Fibroblast of skin of right biceps (primary cell): Measurements from ENCODE around the gene ZNF536.
"Not testable (repeated sequence)": the region's sequence is repeated elsewhere in the genome, so short reads cannot be mapped to it uniquely, and the experiment has no call there.

Experiments
- DNase-seq: peaks from one replicate; pipeline ENCODE4 v3.0.0-alpha.2; 2013

The ZNF536 gene

DNA sequence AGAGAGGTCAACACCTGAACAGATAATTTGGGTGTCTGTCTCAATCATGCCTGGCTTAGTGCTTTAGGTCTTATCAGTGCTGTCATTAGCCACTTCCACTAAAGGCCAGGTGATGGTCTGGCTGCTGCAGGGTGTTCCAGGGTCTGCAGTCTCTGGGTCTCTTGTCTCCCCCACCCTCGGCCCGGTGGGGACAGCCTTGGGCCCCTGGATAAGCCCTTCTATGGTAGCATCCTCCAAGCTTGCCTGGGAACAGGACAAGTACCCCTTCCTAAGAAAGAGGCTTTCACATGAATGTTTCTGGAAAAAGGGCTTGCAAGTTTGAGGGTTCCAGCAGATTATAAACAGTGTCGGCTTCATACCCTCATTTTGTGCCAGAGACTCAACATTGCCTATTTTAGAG lies 29.3 kb upstream of the ZNF536 start:
- DNase-seq: no peak

DNA sequence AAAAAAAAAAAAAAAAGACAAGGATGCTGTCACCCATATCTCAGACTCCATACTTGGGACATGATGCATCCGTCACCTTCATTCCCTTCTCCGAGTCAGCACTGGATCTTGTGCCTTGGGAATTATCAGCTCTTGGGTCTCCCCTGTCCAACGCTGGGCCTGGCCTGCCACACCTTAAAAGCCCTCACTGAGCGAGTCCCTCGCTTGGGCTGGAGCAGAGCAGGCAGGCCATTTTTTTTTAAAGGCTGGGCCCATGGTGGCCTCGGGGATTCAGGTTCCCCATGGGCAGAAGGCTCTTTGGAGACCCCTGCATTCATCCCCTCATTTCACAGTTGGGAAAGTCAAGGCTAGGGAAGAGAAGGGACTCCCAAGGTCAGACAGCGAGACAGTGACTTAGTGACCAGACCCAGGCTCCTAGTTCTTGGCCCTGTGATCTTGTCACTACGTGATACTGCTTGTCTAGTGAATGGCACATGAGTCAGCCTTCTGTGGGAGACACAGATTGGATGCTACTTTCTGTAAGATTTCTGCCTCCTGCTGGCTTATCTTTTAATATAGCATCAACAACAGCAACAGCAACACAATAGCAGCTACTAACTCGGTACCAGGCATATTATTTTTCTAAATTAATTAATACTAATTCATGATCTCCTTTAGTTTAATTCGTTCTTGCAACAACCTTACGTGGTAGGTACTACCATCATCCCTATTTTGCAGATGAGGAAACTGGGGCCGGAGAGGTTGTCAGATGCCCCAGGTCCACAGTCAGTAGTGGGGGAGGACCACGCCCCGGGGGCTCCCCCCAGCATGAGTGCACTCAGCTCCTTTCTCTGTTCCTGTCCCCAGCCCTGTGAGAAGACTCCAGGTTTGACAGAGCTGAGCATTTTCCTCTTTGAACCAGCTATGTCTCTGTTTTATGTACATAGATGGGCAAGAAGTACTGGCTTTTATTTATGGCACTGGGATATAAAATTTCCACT lies 27.4 kb upstream of the ZNF536 start:
- DNase-seq: peak; percentile 48

DNA sequence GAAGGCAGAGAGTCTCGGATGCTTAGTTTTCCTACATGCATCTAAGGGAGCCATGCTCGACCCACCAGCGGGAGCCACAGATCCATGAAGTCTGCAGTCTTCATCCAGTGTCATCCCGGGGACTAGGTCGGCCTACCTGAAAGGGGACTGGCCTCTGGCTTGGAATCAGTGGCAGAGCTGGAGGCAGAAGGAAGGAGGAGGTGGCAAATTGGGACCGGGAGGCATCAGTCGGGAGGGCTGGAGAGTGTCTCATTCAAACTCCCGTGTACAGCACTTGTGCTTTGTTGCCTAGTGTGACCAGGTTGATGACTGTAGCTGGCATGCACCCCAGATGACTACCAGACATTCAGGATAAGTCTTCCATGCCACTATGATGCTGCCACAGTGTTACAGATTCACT lies 26.5 kb upstream of the ZNF536 start:
- no peak for DNase-seq

DNA sequence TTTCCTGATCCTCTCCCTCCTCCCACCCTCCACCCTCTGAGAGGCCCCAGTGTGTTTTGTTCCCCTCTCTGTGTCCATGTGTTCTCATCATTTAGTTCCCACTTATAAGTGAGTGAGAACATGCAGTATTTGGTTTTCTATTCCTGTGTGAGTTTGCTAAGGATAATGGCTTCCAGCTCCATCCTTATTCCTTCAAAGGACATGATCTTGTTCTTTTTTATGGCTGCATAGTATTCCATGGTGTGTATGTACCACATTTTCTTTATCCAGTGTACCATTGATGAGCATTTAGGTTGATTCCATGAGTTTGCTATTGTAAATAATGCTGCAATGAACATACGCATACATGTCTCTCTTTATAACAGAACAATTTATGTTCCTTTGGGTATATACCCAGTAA lies 25.7 kb upstream of the ZNF536 start:
- DNase-seq: not testable (repeated sequence)

DNA sequence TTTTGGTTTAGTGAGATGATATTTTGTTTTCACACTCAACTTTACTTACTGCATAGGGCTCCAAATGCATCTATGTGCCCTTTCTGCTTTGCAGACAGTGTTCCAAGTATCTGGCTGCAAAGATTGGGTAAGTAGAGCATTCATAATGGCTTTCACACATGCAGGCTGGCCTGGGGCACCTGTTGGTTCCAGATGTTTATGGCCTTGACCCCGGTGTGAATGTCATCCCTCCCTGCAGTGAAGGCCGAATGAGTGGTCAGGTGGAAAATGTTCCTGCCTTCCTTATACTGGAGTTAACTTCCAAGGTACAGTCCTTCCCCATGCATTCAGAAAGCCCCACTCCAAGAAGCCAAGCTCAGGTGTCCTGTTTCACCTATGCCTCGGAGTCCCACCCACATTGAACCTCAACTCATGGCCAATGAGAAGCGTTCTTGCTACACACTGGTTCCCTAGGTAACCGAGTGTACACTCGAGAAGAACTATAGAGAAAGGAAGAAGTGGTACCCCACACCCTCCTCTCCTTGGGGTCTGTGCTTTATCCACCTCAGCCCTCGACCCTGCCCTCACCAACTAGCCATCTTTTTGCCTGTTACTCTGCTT lies 23.0 kb upstream of the ZNF536 start:
- DNase-seq: no peak

DNA sequence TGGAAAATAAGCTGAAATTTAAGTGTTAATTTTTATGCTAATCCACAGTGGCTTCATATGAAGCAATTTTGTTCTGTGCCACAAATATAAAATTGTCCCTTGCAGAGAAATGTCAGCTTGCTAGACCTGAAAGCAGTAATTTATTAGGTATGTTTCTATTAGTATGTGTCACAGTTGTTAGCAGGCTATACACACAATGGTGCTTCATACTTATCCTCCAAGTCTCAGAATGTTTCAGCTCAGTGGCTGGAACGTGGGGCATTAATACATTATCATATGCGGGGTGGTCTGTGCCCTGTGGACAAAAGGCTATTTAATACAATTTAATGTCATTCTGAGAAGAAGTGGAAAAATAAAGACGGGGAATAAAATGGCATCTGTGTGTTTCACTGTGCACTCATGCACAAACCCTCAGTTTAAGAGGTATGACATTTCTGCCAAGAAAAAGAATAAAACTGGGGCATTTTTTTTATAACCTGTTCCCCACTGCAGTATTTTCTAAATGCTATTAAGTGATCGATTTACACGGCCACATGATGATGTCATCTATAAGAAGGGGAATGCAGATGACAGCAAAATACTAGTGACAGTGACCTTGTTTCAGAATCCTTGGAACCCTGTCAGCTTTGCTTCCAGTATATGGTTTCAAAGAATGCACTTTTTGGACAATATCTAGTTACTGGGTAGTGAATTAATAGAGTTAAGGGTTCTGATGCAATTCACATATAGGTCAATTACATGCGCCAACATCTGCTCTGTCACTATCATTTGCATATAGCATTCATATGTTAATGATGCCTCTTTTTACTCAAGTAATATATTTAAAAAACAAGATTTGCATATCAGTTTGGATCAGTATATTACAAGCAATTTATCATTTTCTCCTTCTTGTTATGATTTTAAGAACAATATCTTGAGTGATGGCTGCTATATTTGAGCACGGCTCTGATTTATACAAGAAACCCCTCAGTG lies 21.2 kb upstream of the ZNF536 start:
- no peak for DNase-seq

DNA sequence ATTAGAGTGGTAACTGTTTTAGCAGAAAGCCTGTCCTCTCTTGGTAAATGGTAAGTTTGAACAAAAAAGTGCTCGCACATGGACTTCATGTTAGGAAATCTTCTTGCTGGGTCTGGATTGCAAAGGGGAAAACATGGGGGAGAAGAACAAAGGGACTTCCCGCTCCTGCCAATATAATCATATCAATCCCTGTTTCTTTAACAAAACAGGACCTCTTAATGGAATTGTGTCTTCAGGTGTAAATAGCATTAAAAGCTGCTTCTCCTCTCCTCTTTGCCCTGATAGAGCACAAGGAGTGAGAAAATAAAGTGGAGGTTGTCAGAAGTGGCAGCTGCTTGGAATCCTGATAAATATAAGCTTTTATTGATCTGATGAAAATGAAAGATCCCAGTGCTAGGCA lies 20.4 kb upstream of the ZNF536 start:
- DNase-seq: no peak

DNA sequence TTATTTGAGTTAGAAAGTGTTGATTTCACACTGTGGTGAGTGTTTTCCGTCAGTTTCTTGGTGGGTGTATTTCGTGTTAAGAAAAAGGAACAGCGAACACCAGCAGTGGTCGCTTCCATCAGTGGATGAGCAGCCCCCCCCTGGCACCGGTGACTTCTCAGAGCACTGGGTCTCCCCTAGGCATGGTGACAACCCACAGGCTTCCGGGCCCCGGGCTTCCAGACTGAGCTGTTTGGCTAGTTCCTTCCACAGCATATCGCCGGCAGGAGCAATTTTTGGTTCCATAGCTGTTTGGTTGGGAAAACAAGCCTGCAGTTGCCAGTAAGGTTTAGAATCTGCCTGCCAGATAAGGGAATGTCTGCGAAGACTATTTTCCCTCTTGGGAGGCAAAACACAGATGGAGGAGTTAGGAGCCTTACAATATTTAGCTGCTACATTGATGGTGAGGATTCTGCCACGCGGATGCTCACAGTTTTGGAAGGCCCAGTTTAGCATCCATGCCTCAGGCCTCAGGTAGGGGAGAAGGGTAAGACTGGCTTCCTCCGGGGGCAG lies 18.7 kb upstream of the ZNF536 start:
- no peak for DNase-seq

DNA sequence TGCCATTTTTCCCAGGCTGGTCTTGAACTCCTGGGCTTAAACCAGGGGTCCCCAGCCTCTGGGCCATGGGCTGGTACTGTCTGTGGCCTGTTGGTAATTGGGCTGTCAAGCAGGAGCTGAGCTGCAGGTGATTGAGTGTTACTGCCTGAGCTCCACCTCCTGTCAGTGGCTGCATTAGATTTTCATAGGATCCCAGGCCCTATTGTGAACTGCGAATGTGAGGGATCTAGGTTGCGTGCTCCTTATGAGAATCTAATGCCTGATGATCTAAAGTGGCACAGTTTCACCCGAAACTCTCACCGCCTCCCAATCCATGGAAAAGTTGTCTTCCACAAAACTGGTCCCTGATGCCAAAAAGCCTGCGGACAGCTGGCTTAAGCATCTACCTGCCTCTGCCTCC lies 16.6 kb upstream of the ZNF536 start:
- no peak for DNase-seq

DNA sequence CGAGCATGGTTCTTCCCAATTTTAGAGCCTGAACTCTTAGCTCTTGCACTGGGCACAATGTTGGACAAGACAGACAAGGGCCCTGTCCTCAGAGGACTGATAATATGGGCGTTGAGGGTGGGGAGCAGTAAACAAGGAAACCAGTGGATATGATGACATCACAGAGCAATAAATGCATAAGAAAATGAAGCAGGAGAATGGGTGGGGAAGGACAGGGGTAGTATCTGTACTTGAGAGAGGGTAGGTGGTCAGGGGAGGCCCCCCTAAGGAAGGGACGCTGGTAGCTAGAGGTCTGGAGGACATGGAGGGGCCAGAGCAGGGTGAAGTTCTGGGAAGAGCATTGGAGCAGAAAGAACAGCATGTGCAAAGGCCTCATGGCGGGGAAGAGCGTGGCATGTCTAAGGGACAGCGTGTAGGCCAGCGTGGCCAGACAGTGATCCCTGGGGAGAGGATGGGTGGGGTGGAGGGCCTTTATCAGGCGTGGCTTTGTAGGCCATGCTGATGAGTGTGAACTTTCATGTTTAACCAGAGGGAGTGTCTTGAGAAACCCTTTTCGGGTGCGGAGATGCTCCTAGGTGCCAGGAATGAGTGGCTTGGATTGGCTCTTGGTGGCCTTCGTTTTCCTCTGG lies 15.1 kb upstream of the ZNF536 start:
- no peak for DNase-seq

DNA sequence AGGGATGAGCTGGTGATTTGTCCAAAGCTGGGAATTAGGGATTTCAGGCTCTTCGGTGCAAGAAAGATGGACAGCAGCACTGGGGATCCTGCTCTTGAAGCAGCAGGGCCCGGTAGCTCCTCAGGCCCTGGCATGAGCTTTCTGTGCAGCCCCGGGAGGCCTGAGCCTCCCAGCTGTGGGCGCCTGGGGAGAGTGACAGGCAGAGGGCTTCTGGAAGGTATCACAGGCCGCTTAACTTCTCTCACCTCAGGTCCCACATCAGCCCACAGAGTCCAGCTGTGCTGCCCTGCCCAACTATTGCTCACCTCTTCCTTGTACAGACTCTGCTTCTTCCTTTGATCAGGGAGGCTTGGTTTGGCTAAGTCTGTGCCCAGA lies 14.6 kb upstream of the ZNF536 start:
- DNase-seq: no peak

DNA sequence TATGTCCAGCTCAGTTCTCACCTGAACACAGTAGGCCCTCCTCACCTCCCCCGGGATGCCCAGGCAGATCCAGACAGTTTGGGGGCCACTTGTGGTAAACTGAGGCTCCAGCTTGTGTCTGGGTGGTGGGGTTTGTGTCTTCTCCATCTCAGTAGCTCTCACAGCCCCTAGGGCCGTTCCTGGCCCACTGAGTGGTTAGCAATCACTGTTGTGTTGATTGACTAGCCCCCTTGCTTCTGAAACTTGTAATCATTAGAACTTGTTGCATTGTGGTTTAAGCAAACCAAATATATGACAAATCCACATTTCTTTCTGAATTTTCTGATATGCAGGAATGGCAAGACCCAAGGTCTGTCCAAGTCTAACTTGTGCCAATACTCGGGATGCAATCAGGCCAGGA lies 13.9 kb upstream of the ZNF536 start:
- DNase-seq: no peak

DNA sequence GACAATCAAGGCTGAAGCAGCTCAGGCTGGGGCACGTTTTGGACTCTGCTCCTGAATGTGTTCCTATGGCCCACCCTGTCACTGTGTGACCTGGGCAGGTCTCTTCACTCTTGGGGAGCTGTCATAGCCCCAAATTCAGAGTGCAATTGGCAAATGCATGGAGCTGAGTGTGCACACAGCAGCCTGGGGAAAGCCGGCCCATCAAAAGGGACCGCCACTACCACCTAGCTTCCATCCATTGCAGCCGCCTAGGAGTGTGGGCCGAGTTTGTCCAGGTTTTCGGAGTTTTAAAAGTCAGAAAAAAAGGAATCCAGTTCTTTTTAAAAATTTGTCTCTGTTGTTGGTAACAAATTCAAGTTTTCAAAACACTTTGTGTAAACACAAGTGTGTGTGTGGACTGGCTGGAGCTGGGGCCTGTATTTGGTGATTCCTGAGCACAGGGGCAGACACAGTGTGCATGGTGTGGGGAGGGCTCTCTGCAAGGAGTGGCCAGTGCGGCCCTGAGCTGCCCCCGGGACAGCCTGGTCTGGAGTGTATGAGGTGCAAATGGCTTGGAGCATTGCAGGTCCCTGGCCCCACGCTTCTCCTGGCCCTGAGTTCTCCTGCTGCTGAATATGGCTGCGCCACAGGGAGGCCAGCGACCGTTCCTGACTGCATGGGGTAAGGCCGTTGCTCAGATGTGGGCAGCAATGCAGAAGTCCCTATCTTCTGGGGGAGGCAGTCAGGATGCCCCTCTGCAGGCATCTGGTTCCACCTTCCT lies 13.2 kb upstream of the ZNF536 start:
- DNase-seq: no peak

DNA sequence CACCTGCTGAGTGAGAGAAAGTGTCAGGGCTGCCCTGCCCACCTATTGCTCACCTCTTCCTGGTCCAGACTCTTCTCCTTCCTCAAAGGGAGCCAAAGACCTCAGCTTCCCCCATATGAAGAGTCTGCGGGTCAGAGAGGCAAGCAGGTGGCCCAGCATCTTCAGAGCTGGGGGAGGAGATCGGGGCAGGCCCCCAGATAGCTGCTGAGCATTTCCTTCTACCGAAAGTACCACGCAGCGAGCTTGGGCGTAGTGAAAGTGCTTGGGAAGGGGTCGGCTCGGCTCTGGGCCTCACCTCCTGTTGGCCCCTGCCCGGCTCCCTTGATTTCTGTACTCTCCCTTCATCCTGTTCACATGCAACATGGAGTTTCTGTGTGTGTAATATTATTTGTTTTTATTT lies 12.2 kb upstream of the ZNF536 start:
- DNase-seq: no peak

DNA sequence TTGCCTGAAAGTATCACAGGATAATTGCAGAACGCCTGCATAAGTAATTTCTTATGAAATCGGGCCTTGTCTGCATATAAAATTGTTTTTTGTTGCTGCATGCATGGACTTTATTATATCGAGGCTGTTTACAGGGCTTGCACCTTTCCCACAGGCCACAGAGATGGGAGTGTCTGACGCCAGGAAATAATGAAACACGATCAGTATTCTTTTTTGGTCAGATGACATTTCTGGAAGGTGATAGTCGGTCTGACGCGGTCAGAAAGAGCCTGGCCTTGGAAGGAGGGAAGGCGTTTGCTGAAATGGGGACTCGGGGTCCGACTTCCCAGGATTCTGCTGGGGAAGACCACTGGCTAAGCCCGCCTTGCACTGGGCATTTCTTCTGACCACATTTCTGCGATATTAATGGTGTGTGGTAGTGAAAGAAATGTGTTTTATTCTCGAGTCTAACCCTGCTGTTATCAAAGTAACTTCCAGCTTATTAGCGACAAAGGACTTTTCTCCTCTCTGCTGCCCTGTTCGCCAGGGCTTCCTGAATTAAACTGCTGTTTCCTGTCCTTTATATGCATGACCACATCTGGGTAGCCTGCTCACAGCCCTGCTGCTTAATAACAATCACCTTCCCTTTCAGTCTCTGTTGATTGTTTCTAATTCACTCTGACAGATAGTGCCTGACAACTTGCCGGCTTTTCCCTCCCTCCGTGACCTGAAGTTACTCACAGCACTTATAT lies 11.6 kb upstream of the ZNF536 start:
- no peak for DNase-seq

DNA sequence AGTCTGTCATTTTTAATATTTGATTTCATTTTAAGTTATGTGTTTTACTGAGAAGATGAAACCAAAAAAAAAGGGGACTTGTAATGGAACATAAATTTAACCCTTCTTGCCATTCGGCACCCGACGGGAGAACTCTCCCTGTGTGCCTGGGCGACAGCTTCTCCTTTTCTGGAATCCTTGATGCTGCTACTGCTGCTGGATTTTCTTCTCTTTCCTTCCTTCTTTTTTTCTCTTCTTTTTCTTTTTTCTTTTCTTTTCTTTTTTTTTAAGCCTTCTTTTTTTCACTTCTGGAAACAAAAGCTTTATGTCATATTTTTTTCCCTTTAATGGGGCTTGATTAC lies 11.1 kb upstream of the ZNF536 start:
- DNase-seq: no peak

DNA sequence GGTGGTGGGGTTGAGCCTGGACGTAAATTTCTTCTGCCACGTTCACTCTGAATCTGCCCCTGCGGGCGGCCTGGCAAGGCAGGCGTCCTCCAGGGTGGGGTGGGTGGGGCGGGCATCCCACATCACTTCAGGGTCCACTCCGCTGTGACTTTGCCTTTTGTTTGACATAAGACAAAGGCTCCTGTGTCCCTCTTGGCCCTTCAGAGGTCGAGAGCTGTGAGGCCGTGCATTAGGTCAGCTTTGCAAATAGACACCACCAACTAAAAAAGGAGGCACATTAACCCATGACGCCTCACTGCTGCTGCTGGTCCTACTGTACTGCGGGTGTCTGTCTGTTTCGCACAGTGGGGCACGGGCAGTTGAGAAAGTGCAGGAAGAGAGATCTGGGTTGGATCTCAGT lies 10.5 kb upstream of the ZNF536 start:
- DNase-seq: no peak

DNA sequence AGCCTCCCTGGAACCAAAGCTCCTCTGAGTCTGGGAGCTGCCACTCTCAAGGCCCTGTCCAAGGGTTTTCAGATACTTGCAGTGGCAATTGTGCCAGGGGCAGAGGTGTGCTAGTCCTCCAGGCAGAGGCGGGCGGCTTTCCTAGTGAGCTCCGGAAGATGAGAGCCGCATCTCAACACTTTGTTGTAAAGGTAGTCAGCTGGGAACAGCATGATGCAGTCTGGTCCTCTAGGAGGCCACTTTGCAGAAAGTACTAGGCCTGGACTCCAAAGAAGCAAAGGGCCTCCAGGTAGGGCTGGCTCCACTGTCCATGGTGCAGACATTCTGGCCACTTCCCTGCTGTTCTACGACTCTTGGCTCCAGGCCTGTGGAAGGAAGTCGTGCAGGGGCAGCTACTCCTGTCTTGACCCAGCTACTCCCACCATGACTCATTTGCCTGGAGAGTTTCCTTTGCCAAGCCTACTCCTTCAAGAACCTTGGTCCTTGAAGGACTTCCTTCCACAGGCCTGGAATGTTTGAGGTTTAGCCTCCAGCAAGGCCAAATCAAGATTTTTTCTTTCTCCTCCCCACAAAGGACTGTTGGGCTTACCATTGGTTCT lies 9.9 kb upstream of the ZNF536 start:
- DNase-seq: peak; percentile 85

DNA sequence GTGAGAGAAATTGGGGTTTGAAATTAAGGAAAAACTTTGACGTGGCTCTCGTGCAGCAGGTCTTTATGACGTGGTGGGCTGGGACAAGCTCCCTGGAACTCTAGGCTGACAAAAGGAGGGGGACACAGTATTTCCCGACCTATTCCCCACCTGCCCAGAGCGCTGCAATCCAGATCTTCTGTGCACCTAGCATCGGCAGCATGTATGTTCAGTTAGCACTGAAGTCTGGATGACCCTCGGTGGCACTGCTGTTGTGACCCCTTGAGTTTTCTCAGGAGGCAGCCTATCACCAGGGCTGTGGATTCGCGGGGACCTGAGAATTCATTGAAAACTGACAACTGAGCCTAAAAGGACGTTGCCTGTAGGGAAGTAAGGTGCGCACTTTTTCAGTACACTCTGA lies 9.1 kb upstream of the ZNF536 start:
- no peak for DNase-seq

DNA sequence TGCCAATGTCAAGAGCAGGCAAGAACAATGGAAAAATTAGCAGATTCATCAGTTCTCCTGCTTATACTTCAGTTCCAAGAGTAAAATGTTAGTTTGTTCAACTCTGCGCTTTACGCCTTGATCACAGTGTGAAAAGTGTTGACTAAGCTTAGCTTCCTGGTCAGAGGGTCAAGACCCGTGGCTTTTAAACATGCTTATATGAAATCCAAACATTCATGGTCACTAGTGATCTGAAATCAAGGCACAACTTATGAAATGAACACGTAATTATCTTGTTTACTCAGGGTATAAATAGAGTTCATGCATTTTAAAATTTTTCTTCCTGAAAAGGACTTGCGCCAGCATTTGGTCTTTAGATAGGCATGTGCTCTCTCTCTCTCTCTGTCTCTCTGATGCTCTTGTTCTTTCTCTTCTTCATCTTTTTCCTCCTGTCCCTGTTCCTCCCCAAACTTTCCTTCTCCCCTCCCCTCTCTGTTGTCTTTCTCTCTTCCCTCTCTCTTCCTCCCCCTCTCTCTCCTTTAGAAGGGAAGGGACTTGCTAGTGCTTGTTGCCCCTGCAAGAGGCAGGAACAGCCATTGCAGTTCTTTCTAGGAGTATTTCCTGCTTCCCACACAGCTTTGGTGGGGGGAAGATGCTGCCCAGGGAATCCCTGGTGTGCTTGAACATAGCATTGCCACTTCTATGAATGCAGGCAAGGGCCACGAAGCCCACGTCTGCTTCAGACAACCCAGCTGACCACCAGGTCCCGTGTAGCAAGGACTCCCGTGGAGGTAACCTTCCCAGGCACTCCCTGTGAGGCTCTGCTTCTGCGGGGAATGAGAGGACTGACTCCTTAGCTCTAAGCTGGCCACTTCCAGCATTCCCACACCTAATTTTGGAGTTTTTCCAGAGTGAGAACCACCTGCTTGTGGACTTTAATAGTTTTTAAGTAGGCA lies 7.1 kb upstream of the ZNF536 start:
- no peak for DNase-seq
